Duodenal mucosa (tissue), 2 donors: ENCODE measurements around the gene NPAS3.

Experiments
- H3K27ac ChIP-seq: one replicate; pipeline ENCODE4 v1.7.0; 2013; ENCODE audit warnings: low read depth, low read length
- H3K27me3 ChIP-seq, 2 donors: one replicate each; pipeline ENCODE4 v1.7.0; 2013; ENCODE audit warnings: low read length in 2 of 2, control low read depth in 1 of 2; ENCODE audit not compliant: insufficient read depth in 2 of 2, control insufficient read depth in 1 of 2
- H3K36me3 ChIP-seq, 2 donors: one replicate each; pipeline ENCODE4 v1.7.0; 2013; ENCODE audit warnings: low read length in 2 of 2, control low read depth in 1 of 2; ENCODE audit not compliant: insufficient read depth in 2 of 2, control insufficient read depth in 1 of 2
- H3K4me1 ChIP-seq, 2 donors: one replicate each; pipeline ENCODE4 v1.7.0; 2013; ENCODE audit warnings: low read length in 2 of 2, control low read depth in 1 of 2; ENCODE audit not compliant: insufficient read depth in 2 of 2, control insufficient read depth in 1 of 2
- H3K4me3 ChIP-seq, 2 donors: one replicate each; pipeline ENCODE4 v1.7.0; 2013; ENCODE audit warnings: low read length in 2 of 2, low read depth in 1 of 2
- H3K9ac ChIP-seq, 2 donors: one replicate each; pipeline ENCODE4 v1.7.0; 2013; ENCODE audit warnings: low read length in 2 of 2, low read depth in 1 of 2
- H3K9me3 ChIP-seq, 2 donors: one replicate each; pipeline ENCODE4 v1.7.0; 2013; ENCODE audit warnings: low read length in 2 of 2, control low read depth in 1 of 2; ENCODE audit not compliant: control insufficient read depth in 1 of 2

NPAS3 gene

DNA sequence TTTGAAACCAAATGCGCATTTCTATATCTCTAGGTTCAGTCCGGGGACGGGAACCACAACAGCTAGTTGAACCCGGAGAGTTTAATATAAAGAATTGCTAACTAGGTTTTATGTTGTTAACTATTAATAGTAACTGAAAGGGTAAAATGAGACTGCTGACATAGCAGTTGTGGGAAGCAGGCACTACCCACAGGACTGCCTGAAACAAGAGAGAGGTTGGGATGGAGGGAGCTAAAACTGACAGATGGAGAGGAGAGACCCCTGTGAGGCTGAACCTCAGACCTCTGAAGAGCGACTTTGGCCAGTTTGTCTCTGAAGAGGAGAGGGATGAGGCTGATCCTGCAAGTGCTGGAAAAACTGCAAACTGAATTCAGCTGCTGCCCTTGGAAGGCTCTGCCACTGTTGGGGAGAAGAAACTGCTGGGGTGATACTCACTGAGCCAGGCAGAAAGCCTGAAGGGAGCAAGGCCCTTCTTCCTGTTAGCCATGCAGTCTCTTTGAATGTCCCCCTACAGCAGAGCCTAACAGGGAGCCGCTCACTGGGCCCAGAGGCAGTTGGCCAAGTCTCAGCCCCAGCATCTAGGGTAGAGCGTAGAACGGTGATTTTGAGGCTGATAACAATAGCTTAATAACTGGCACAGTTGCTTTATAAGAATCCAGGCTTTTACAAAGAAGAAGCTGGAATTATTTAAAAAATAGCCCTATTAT, 172.2 kb downstream of the NPAS3 start:
- no peaks in the 10 kb centered on the region for H3K9me3 ChIP-seq
- no peak overlapping the region for H3K4me3 ChIP-seq
- H3K36me3 ChIP-seq, result no peaks in the 10 kb centered on the region
- no peak overlapping the region for H3K27ac ChIP-seq
- no peaks in the 10 kb centered on the region for H3K27me3 ChIP-seq
- no peaks in the 10 kb centered on the region for H3K4me1 ChIP-seq
- no peak overlapping the region for H3K9ac ChIP-seq

DNA sequence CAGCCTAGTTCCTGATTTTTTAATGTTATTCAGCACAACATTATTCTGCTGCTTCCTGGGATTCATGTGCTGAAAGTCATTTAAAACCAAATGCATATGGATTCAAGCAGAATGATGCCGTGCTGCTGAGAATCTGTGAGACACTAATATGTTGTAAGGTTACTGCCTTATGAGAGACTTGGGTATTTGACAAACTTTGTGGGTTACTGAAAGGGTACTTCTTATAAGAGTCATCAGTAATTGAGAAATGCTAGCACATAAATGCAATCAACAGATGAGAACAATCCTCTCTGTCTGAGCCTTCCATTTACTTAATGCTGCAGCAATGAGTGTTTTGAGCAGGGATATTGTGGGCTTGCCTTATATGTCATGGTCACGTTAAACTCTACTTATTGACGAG, 175.7 kb downstream of the NPAS3 start:
- Histone ChIP-seq H3K4me3 (no peak overlapping the region), H3K36me3 (no peaks in the 10 kb centered on the region), H3K27ac (no peak overlapping the region), H3K4me1 (no peaks in the 10 kb centered on the region), H3K27me3 (no peaks in the 10 kb centered on the region), H3K9me3 (no peaks in the 10 kb centered on the region), H3K9ac (no peak overlapping the region)

DNA sequence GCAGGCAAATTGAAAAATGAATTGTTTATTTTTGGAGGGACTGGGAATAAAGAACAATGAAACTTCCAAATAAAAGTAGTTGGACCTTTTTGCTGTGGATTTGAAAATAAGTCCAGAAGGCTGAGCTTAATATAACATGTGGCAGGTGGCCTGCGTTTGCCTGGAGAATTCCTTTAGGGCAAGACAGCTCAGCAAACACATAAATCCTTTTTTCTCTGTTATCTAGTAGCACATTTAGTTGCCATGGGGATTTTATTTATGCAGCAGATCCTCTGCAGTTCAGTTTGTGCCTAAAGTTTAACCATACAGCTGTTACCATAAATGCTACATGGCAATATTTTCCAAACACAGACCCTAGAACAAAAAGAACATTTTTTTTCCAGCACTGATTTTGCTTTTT, 180.0 kb downstream of the NPAS3 start:
- Histone ChIP-seq H3K9ac (no peak overlapping the region), H3K36me3 (no peaks in the 10 kb centered on the region), H3K9me3 (no peaks in the 10 kb centered on the region), H3K27ac (no peak overlapping the region), H3K4me3 (no peak overlapping the region), H3K27me3 (no peaks in the 10 kb centered on the region), H3K4me1 (no peaks in the 10 kb centered on the region)

DNA sequence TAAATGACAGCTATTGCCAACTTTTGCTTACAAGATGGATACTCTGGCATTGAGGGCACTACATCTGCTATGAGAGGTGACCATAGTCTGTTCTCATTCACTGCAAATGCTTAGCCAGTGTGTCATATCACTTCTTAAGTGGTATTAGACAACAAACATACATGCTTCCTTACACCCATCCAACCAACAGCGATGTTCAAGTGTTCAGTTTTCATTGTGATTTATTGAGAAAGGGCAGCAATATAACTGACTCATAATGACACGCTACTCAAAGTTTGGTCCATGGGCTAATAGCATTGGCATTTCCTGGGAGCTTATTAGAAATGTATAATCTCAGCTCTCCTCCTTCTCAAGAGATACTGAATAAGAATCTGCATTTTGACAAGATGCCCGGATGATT, 181.7 kb downstream of the NPAS3 start:
- Histone ChIP-seq H3K27me3 (no peaks in the 10 kb centered on the region), H3K4me3 (no peak overlapping the region), H3K9ac (no peak overlapping the region), H3K4me1 (no peaks in the 10 kb centered on the region), H3K9me3 (no peaks in the 10 kb centered on the region), H3K36me3 (no peaks in the 10 kb centered on the region), H3K27ac (no peak overlapping the region)

DNA sequence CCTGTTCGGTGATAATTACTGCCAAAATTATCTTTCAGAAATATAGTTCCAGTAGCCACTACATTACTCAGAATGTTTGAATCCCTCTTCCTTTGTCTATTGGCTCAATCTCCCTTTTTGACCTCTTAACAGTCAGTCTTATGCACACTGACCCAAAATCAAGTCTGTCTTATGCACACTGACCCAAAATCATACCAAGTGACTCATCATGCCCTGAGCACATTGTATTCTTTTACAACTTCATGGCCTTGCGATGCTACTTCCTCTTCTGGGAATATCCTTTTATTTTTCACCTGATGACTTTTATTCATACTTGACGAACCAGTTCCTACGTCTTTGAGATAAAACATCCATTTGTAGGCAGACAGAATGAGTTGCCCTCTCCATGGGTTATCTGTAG, 182.3 kb downstream of the NPAS3 start:
- H3K36me3 ChIP-seq, result no peaks in the 10 kb centered on the region
- H3K9me3 ChIP-seq, result no peaks in the 10 kb centered on the region
- H3K4me3 ChIP-seq, result no peak overlapping the region
- no peak overlapping the region for H3K9ac ChIP-seq
- H3K27me3 ChIP-seq, result no peaks in the 10 kb centered on the region
- H3K27ac ChIP-seq, result no peak overlapping the region
- H3K4me1 ChIP-seq, result no peaks in the 10 kb centered on the region

DNA sequence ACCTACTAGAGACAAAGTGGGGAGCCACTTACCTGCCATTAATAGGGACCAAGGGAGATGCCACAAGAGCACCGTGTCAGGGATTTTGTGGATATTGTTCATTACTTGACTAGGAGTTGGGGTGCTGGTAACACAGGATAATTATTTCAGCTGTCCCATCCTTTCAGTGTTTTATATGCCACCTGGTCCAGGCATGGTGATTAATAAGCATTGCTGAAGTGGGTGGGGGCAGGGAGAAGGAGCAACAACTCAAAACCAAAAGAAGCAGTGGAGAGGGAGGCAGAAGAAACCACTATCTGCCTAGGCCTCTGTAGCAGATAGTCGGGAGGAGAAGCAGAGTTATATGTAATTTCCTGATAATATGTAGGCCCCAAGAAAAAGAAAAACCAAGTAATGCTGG, 184.6 kb downstream of the NPAS3 start:
- Histone ChIP-seq H3K27me3 (no peaks in the 10 kb centered on the region), H3K27ac (no peak overlapping the region), H3K9me3 (no peaks in the 10 kb centered on the region), H3K9ac (no peak overlapping the region), H3K4me3 (no peak overlapping the region), H3K36me3 (no peaks in the 10 kb centered on the region), H3K4me1 (no peaks in the 10 kb centered on the region)

DNA sequence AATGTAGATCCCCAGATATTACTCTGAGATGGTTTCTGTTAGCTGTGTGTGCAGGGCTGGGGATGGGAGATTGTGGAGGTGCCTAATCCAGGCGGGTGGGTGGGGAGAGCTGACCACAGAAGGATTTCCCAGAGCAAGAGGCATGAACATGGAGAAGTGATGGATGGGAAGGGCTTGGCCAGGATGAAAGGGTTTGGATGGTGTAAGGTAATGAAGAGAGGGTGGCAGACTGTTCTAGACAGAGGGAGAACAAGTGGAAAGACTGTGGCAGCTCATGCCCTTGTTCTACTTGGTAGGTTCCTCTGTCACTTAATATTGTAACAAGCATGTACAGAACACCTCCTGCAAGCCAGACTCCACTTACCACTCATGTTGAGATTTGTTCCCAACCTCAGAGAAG, 187.8 kb downstream of the NPAS3 start:
- no peaks in the 10 kb centered on the region for H3K36me3 ChIP-seq
- H3K9ac ChIP-seq, result no peak overlapping the region
- H3K4me1 ChIP-seq, result no peaks in the 10 kb centered on the region
- no peaks in the 10 kb centered on the region for H3K27me3 ChIP-seq
- no peaks in the 10 kb centered on the region for H3K9me3 ChIP-seq
- H3K4me3 ChIP-seq, result no peak overlapping the region
- H3K27ac ChIP-seq, result no peak overlapping the region

DNA sequence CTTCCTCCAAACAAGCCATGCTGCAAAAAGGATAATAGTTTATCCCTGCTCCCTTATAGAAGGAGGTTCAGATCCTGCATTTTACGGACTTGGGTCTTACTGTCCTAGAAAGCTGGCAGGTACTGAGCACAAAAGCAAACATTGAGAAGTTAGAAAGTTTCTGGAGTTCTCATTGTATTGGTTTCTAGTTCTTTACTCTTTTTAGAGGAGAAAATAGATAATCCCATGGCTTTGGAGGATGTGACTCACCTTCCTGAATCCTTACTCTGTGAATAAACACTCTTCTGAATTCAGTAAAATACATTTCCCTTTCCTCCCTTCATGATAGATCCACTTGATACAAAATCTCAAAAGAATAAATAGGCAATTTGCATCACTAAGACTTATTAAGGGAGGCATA, 188.9 kb downstream of the NPAS3 start:
- no peaks in the 10 kb centered on the region for H3K9me3 ChIP-seq
- H3K27ac ChIP-seq, result no peak overlapping the region
- H3K4me3 ChIP-seq, result no peak overlapping the region

DNA sequence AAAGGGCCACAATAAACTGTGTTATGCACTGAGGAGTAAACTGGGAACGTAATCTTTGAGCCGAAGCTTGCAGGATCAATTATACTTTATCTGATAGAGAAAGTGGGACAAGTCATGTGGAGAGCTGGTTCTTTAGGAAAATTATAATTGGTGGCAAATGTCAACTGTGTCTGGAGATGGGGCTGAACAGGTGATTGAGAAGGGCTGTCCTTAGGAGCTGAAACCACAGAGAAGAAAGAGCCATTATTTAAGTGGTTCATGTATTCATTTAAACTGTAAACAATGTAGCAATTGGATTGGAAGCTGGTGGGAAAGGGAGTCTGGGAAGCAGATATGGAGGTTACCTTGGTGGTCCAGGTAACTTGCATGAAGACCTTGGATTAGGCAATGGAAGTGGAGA, 193.1 kb downstream of the NPAS3 start:
- no peak overlapping the region for H3K4me3 ChIP-seq
- no peak overlapping the region for H3K9ac ChIP-seq
- no peaks in the 10 kb centered on the region for H3K9me3 ChIP-seq
- no peaks in the 10 kb centered on the region for H3K27me3 ChIP-seq
- H3K4me1 ChIP-seq, result no peaks in the 10 kb centered on the region
- H3K36me3 ChIP-seq, result no peaks in the 10 kb centered on the region
- no peak overlapping the region for H3K27ac ChIP-seq

More for the DNA sequence above, 188.9 kb downstream of the NPAS3 start:
- Histone ChIP-seq H3K4me1 (no peaks in the 10 kb centered on the region), H3K27me3 (no peaks in the 10 kb centered on the region), H3K36me3 (no peaks in the 10 kb centered on the region), H3K9ac (no peak overlapping the region)

DNA sequence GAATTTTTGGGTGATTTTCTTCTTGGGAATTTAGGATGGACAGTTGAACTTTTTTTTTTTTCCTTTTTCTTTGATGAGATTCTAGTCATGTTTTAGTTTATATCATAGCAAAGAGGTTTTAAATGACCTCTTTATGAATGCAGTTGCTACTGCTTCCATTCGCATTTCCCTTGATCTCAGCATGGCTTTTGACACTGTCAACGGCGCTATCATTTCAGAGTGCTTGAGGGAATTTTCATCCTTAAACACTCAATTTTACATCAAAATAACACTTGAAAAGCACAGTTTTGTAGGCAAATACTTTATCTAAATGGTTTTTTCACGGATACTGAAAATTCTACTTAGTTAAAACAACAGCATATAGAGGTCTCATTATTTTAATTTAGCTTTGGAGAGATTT, 195.5 kb downstream of the NPAS3 start:
- H3K9ac ChIP-seq, result no peak overlapping the region
- H3K4me1 ChIP-seq, result no peaks in the 10 kb centered on the region
- no peaks in the 10 kb centered on the region for H3K9me3 ChIP-seq
- H3K36me3 ChIP-seq, result no peaks in the 10 kb centered on the region
- no peaks in the 10 kb centered on the region for H3K27me3 ChIP-seq
- H3K27ac ChIP-seq, result no peak overlapping the region
- H3K4me3 ChIP-seq, result no peak overlapping the region

DNA sequence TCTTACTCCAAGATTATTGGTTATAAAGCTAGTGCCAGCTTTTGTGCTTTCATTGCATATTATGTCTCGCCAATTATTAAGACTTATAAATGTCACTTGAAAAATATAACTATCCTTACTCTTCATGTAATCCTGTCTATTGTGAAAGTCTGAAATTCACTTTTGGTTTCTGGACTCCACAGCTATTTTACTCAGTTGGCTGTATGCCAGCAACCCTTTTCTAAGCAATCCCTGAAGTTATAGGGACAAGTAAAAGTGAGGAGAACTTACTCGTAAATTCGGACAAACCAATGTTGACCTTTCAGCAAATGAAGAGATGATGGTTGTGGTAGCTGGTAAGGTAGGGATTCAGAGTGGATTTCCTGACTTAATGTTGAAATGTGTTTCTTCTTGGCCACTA, 196.3 kb downstream of the NPAS3 start:
- no peaks in the 10 kb centered on the region for H3K36me3 ChIP-seq
- no peak overlapping the region for H3K9ac ChIP-seq
- H3K27me3 ChIP-seq, result no peaks in the 10 kb centered on the region
- H3K27ac ChIP-seq, result no peak overlapping the region
- H3K9me3 ChIP-seq, result no peaks in the 10 kb centered on the region
- H3K4me3 ChIP-seq, result no peak overlapping the region
- no peaks in the 10 kb centered on the region for H3K4me1 ChIP-seq
